ENCODE data around the gene PIP5K1C. TPM values are rescaled to one million over a fixed set of nuclear protein-coding genes. Genes with fewer than 3 reads are reported as not detected.

PIP5K1C gene
- total RNA-seq, 2 donors from 2014 or later: 16.6 to 30.7 TPM

- 93 to 95% methylated on average over 31 of the region's 31 CpGs for WGBS, 2 donors
- no peaks in the 10 kb centered on the region for H3K27me3 ChIP-seq
Measured at GRCh38 chr19:3690551-3691371, 9.5 kb downstream of the PIP5K1C start.

GRCh38 chr19:3687774-3688706 is 12.2 kb downstream of the PIP5K1C start:
- no peak overlapping the region for H3K4me3 ChIP-seq
- no peaks in the 10 kb centered on the region for H3K27me3 ChIP-seq
- DNase-seq (peak in 3 of 4 donors; percentile 49 to 62 (median 57)), ATAC-seq (peak; percentile 50)
- no peak for TF ChIP-seq CTCF (IDR thresholded peaks at IDR 0.05)
- peak in 1 of 3 donors; percentile 8 for TF ChIP-seq POLR2A (IDR thresholded peaks at IDR 0.05)
- peaks cover 0 to 6% (median 0%) of the 10 kb centered on the region in 3 donors for H3K9me3 ChIP-seq
- peaks cover 26% of the 10 kb centered on the region for H3K4me1 ChIP-seq
- intact Hi-C loops (cut with DNase I): no loop called here
- WGBS, 2 donors: 36 to 87% methylated on average over 8 to 55 of the region's 55 CpGs
- H3K36me3 ChIP-seq (replicated peaks in 1 of 2; ENCODE audit: insufficient read depth in 1 of 2, low read depth in 2 of 2): no peaks in the 10 kb centered on the region
- peak overlapping the region in 3 of 4 donors; percentile 31 to 62 (median 59) for H3K27ac ChIP-seq

More at GRCh38 chr19:3690551-3691371, 9.5 kb downstream of the PIP5K1C start:
- Histone ChIP-seq H3K36me3 (replicated peaks in 1 of 2; ENCODE audit: insufficient read depth in 1 of 2, low read depth in 2 of 2) (no peaks in the 10 kb centered on the region), H3K4me3 (no peak overlapping the region), H3K9me3 (no peaks in the 10 kb centered on the region), H3K4me1 (peaks cover 26% of the 10 kb centered on the region), H3K27ac (no peak overlapping the region)
- ATAC-seq: no peak
- intact Hi-C loops (cut with DNase I): no loop called here
- no peak for TF ChIP-seq POLR2A (IDR thresholded peaks at IDR 0.05)
- TF ChIP-seq CTCF (IDR thresholded peaks at IDR 0.05): no peak
- DNase-seq: no peak

- WGBS, 2 donors: 68 to 80% methylated on average over 8 to 11 of the region's 12 CpGs
- H3K4me3 ChIP-seq: no peak overlapping the region
- TF ChIP-seq CTCF (IDR thresholded peaks at IDR 0.05): no peak
- no peak for TF ChIP-seq POLR2A (IDR thresholded peaks at IDR 0.05)
- no peaks in the 10 kb centered on the region for H3K27me3 ChIP-seq
- ATAC-seq: no peak
- intact Hi-C loops (cut with DNase I): no loop called here
- DNase-seq: no peak
- H3K36me3 ChIP-seq (replicated peaks in 1 of 2; ENCODE audit: insufficient read depth in 1 of 2, low read depth in 2 of 2): no peaks in the 10 kb centered on the region
- peaks cover 26% of the 10 kb centered on the region for H3K4me1 ChIP-seq
- H3K9me3 ChIP-seq: peaks cover 0 to 6% (median 0%) of the 10 kb centered on the region in 3 donors
- peak overlapping the region in 3 of 4 donors; percentile 31 to 62 (median 59) for H3K27ac ChIP-seq
Measured at GRCh38 chr19:3687393-3687773, 12.9 kb downstream of the PIP5K1C start.

GRCh38 chr19:3684817-3685410 is 15.4 kb downstream of the PIP5K1C start:
- WGBS, 2 donors: 86 to 90% methylated on average over 8 of the region's 8 CpGs
- intact Hi-C loops (cut with DNase I): no loop called here
- H3K4me3 ChIP-seq: no peak overlapping the region
- H3K9me3 ChIP-seq: peaks cover 0 to 6% (median 0%) of the 10 kb centered on the region in 3 donors
- H3K4me1 ChIP-seq: peaks cover 26% of the 10 kb centered on the region
- H3K27me3 ChIP-seq: no peaks in the 10 kb centered on the region
- DNase-seq: no peak
- no peak for ATAC-seq
- H3K27ac ChIP-seq: no peak overlapping the region
- no peaks in the 10 kb centered on the region for H3K36me3 ChIP-seq (replicated peaks in 1 of 2; ENCODE audit: insufficient read depth in 1 of 2, low read depth in 2 of 2)
- TF ChIP-seq CTCF (IDR thresholded peaks at IDR 0.05): no peak
- no peak for TF ChIP-seq POLR2A (IDR thresholded peaks at IDR 0.05)

Data from body of pancreas (tissue), 4 donors.